ENCODE data around the gene SPCS3. TPM values are rescaled to one million over a fixed set of nuclear protein-coding genes. Genes with fewer than 3 reads are reported as not detected.
"Not testable (repeated sequence)": the region's sequence is repeated elsewhere in the genome, so short reads cannot be mapped to it uniquely, and the experiment has no call there.

SPCS3 gene
- 239 and 252 TPM in 2 replicates for total RNA-seq

GRCh38 chr4:176319704-176320339, at the start of gene SPCS3:
Gene SPCS3 (plus strand): TSS chr4:176319966. CDS start chr4:176320077, 111 bp downstream.
- intact Hi-C loops (cut with micrococcal nuclease), result loop anchor here (1.0 to 10.0 kb wide), 8 partner anchors 125 to 1965 kb away; partner anchors contain the start of genes AGA, NEIL3 and SPATA4

- intact Hi-C loops (cut with micrococcal nuclease), result no loop called here
These were observed 49.1 kb upstream of the SPCS3 start for GRCh38 chr4:176270669-176271068.

GRCh38 chr4:176271749-176272148, 48.0 kb upstream of the SPCS3 start:
- intact Hi-C loops (cut with micrococcal nuclease), result no loop called here

- intact Hi-C loops (cut with micrococcal nuclease), result no loop called here
These were observed 47.0 kb upstream of the SPCS3 start for GRCh38 chr4:176272799-176273198.

GRCh38 chr4:176273736-176274135, 46.0 kb upstream of the SPCS3 start:
- intact Hi-C loops (cut with micrococcal nuclease), result no loop called here

GRCh38 chr4:176274441-176274840, 45.3 kb upstream of the SPCS3 start:
- intact Hi-C loops (cut with micrococcal nuclease), result no loop called here

GRCh38 chr4:176276710-176277109, 43.1 kb upstream of the SPCS3 start:
- intact Hi-C loops (cut with micrococcal nuclease), result loop anchor here (1.0 to 5.0 kb wide), 2 partner anchors 126 to 329 kb away; no protein-coding TSS in a partner anchor

GRCh38 chr4:176277162-176277904, 42.4 kb upstream of the SPCS3 start:
- intact Hi-C loops (cut with micrococcal nuclease), result loop anchor here (1.0 to 5.0 kb wide), 2 partner anchors 127 to 330 kb away; no protein-coding TSS in a partner anchor

GRCh38 chr4:176279560-176279959, 40.2 kb upstream of the SPCS3 start:
- intact Hi-C loops (cut with micrococcal nuclease), result loop anchor here (5.0 kb wide), 1 partner anchor 332 kb away; no protein-coding TSS in a partner anchor

GRCh38 chr4:176286728-176287127, 33.0 kb upstream of the SPCS3 start:
- intact Hi-C loops (cut with micrococcal nuclease), result no loop called here

- intact Hi-C loops (cut with micrococcal nuclease), result no loop called here
These were observed 32.2 kb upstream of the SPCS3 start for GRCh38 chr4:176287546-176287945.

GRCh38 chr4:176288020-176288419, 31.7 kb upstream of the SPCS3 start:
- intact Hi-C loops (cut with micrococcal nuclease), result no loop called here

- intact Hi-C loops (cut with micrococcal nuclease), result no loop called here
These were observed 30.2 kb upstream of the SPCS3 start for GRCh38 chr4:176289561-176289960.

- intact Hi-C loops (cut with micrococcal nuclease), result no loop called here
These were observed 29.2 kb upstream of the SPCS3 start for GRCh38 chr4:176290520-176290919.

GRCh38 chr4:176291748-176292147, 28.0 kb upstream of the SPCS3 start:
- intact Hi-C loops (cut with micrococcal nuclease), result no loop called here

GRCh38 chr4:176292920-176293319, 26.8 kb upstream of the SPCS3 start:
- intact Hi-C loops (cut with micrococcal nuclease), result no loop called here

GRCh38 chr4:176293660-176294059, 26.1 kb upstream of the SPCS3 start:
- intact Hi-C loops (cut with micrococcal nuclease), result no loop called here

GRCh38 chr4:176295907-176296306, 23.9 kb upstream of the SPCS3 start:
- intact Hi-C loops (cut with micrococcal nuclease), result not testable (repeated sequence)

GRCh38 chr4:176298664-176299063, 21.1 kb upstream of the SPCS3 start:
- intact Hi-C loops (cut with micrococcal nuclease), result no loop called here

- intact Hi-C loops (cut with micrococcal nuclease), result no loop called here
These were observed 19.7 kb upstream of the SPCS3 start for GRCh38 chr4:176300036-176300435.

GRCh38 chr4:176300565-176300964, 19.2 kb upstream of the SPCS3 start:
- intact Hi-C loops (cut with micrococcal nuclease), result no loop called here

All from T-helper 1 cell treated with Interleukin-12 subunit alpha and Interleukin-12 subunit beta and Interleukin-4 antibody, amounts not matched to agents 30 ng/mL and 1 ng/mL, for 36 hours (primary cell).